HTERT RPE-1 (cell line): ENCODE measurements around the gene SDHAF2.

Experiments
- in situ Hi-C: fragments of 300-500 bp; cut with MboI; formaldehyde crosslinking; loops from 4 replicates; pipeline ENCODE4 v1.14.3; 2020; ENCODE audit warnings: low sequenced_read_pairs

The SDHAF2 gene

GRCh38 chr11:61495801-61496601 lies 66.1 kb downstream of the SDHAF2 start:
- in situ Hi-C loops, result no loop called here
